ENCODE results near the gene WRAP53.

WRAP53 gene

DNA sequence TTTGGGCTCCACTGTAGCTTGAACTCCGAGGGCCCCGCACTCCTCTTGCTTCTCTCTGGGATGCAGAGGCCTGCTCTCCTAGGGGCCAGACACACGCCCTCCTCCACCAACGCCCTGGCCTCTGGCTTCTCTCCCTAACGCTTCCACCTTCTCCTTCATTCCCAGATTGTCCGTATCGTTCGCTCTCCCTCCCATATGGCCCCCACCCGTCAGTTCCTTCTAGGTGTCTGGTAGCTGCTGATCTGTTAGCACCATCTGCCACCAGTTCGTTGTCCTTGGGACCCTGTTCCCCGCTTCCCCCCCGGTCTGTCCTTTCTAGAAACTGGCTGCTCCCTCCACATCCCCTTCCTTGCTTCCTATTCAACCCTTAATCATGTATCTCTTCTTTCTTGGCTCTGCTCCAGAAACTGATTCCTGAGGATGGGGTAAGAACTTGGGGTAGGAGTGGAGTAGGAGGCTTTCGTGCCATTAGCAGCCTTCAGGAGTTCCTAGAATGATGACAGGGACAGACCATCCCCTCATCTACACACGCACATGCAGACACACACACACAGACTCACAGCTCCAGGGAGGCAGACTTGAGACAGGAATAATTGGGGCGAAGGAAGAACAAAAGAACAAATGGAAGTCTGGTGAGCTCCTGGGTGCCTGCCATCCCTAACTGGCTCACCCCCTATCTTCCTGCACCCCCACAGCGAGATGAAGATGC is 33.3 kb upstream of the WRAP53 start:
- Histone ChIP-seq H3K9me2 (replicated peaks; ENCODE audit: insufficient read depth, low read length) (no peaks in the 10 kb centered on the region), H3K36me3 (ENCODE audit: low read length) (no peaks in the 10 kb centered on the region), H3K4me2 (ENCODE audit: low read depth, low read length, poor library complexity, severe bottlenecking) (no peak overlapping the region), H3K79me2 (ENCODE audit: insufficient read depth, low read length) (no peaks in the 10 kb centered on the region), H3K4me3 (ENCODE audit: insufficient read depth, low read length, poor library complexity, severe bottlenecking) (no peak overlapping the region), H3K27ac (ENCODE audit: low read depth, low read length) (no peak overlapping the region), H2AFZ (ENCODE audit: low read depth, low read length, severe bottlenecking) (no peak overlapping the region), H3F3A (ENCODE audit: insufficient read depth) (no peaks in the 10 kb centered on the region), H4K20me1 (ENCODE audit: low read depth, low read length) (no peaks in the 10 kb centered on the region), H3K9me3 (ENCODE audit: insufficient read depth, low read length) (no peaks in the 10 kb centered on the region), H3K27me3 (ENCODE audit: low read length) (no peaks in the 10 kb centered on the region), H3K9ac (ENCODE audit: low read length) (no peak overlapping the region)
- TF ChIP-seq EZH2phosphoT487 (conservative IDR thresholded peaks at IDR 0.05; ENCODE audit: low read length): no peak
- TF ChIP-seq, protein P1, sequence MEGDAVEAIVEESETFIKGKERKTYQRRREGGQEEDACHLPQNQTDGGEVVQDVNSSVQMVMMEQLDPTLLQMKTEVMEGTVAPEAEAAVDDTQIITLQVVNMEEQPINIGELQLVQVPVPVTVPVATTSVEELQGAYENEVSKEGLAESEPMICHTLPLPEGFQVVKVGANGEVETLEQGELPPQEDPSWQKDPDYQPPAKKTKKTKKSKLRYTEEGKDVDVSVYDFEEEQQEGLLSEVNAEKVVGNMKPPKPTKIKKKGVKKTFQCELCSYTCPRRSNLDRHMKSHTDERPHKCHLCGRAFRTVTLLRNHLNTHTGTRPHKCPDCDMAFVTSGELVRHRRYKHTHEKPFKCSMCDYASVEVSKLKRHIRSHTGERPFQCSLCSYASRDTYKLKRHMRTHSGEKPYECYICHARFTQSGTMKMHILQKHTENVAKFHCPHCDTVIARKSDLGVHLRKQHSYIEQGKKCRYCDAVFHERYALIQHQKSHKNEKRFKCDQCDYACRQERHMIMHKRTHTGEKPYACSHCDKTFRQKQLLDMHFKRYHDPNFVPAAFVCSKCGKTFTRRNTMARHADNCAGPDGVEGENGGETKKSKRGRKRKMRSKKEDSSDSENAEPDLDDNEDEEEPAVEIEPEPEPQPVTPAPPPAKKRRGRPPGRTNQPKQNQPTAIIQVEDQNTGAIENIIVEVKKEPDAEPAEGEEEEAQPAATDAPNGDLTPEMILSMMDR (IDR thresholded peaks at IDR 0.05; ENCODE audit: insufficient read depth, low read length, poor library complexity, severe bottlenecking): no peak

DNA sequence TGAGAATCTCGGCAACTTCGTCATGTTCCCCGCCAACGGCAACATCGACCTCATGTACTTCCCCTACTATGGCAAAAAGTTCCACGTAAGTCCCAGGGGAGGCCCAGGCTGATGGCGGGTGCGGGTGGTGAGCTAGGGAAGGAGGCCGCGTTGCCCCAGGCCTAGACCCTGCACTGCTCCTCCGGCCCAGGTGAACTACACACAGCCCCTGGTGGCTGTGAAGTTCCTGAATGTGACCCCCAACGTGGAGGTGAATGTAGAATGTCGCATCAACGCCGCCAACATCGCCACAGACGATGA is 32.8 kb upstream of the WRAP53 start:
- H3F3A ChIP-seq (ENCODE audit: insufficient read depth): no peaks in the 10 kb centered on the region
- H3K79me2 ChIP-seq (ENCODE audit: insufficient read depth, low read length): no peaks in the 10 kb centered on the region
- no peak for TF ChIP-seq EZH2phosphoT487 (conservative IDR thresholded peaks at IDR 0.05; ENCODE audit: low read length)
- TF ChIP-seq, protein P1 (IDR thresholded peaks at IDR 0.05; ENCODE audit: insufficient read depth, low read length, poor library complexity, severe bottlenecking): no peak
- no peak overlapping the region for H3K27ac ChIP-seq (ENCODE audit: low read depth, low read length)
- no peaks in the 10 kb centered on the region for H4K20me1 ChIP-seq (ENCODE audit: low read depth, low read length)
- no peaks in the 10 kb centered on the region for H3K9me2 ChIP-seq (replicated peaks; ENCODE audit: insufficient read depth, low read length)
- H2AFZ ChIP-seq (ENCODE audit: low read depth, low read length, severe bottlenecking): no peak overlapping the region
- no peak overlapping the region for H3K4me2 ChIP-seq (ENCODE audit: low read depth, low read length, poor library complexity, severe bottlenecking)
- H3K27me3 ChIP-seq (ENCODE audit: low read length): no peaks in the 10 kb centered on the region
- H3K9me3 ChIP-seq (ENCODE audit: insufficient read depth, low read length): no peaks in the 10 kb centered on the region
- H3K4me3 ChIP-seq (ENCODE audit: insufficient read depth, low read length, poor library complexity, severe bottlenecking): no peak overlapping the region
- no peaks in the 10 kb centered on the region for H3K36me3 ChIP-seq (ENCODE audit: low read length)
- no peak overlapping the region for H3K9ac ChIP-seq (ENCODE audit: low read length)

DNA sequence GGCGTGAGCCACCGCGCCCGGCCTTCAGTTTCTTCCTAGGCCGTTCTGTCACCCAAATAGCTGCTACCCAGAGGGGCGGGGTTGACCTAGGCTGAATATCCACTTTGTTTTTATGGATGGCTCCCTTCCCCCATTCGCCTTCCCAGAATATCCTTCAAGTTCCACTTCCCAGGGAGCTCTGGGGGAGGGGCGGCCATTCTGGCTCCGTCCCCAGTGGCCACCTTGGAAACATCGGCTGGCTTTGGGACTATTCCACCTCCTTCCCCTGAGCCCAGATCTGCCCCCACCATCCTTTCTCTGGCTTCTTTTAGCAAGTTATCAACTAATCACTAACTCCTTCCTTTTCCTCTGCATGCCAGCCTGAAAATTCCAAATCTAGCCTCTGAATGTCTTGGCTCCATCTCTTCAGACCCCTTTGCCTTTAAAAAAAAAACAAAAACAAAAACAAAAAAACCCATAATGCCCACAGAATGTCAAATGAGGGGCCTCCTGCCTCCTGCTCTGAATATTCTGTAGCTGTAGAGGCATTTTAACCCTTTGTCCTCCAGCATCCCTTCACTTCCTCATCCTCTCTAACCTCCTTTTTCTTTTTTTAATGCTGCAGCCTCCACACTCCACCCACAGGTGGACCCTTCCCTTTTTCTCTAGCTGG is 31.2 kb upstream of the WRAP53 start:
- no peaks in the 10 kb centered on the region for H3K9me2 ChIP-seq (replicated peaks; ENCODE audit: insufficient read depth, low read length)
- no peak overlapping the region for H3K9ac ChIP-seq (ENCODE audit: low read length)
- H2AFZ ChIP-seq (ENCODE audit: low read depth, low read length, severe bottlenecking): no peak overlapping the region
- no peaks in the 10 kb centered on the region for H3K27me3 ChIP-seq (ENCODE audit: low read length)
- H4K20me1 ChIP-seq (ENCODE audit: low read depth, low read length): no peaks in the 10 kb centered on the region
- no peaks in the 10 kb centered on the region for H3K36me3 ChIP-seq (ENCODE audit: low read length)
- no peak for TF ChIP-seq EZH2phosphoT487 (conservative IDR thresholded peaks at IDR 0.05; ENCODE audit: low read length)
- TF ChIP-seq, protein P1 (IDR thresholded peaks at IDR 0.05; ENCODE audit: insufficient read depth, low read length, poor library complexity, severe bottlenecking): no peak
- no peaks in the 10 kb centered on the region for H3K9me3 ChIP-seq (ENCODE audit: insufficient read depth, low read length)
- no peaks in the 10 kb centered on the region for H3F3A ChIP-seq (ENCODE audit: insufficient read depth)
- H3K79me2 ChIP-seq (ENCODE audit: insufficient read depth, low read length): no peaks in the 10 kb centered on the region
- H3K4me2 ChIP-seq (ENCODE audit: low read depth, low read length, poor library complexity, severe bottlenecking): no peak overlapping the region
- no peak overlapping the region for H3K4me3 ChIP-seq (ENCODE audit: insufficient read depth, low read length, poor library complexity, severe bottlenecking)
- H3K27ac ChIP-seq (ENCODE audit: low read depth, low read length): no peak overlapping the region
